Thymus (tissue), 11 donors: Measurements from ENCODE around the gene TMPRSS4. TPM values are rescaled to one million over a fixed set of nuclear protein-coding genes. Genes with fewer than 3 reads are reported as not detected.

Source experiments
- DNase-seq, 9 donors: peaks; one replicate each; pipeline ENCODE4 v3.0.0-alpha.2; 2013; ENCODE audit warnings: low spot score in 9 of 9, low read depth in 6 of 9, missing footprints in 1 of 9
- H3K27ac ChIP-seq, 2 donors: one replicate each; pipeline ENCODE4 v1.5.1; 2013; ENCODE audit warnings: control low read depth in 1 of 2, low read depth in 1 of 2, low read length in 1 of 2, mild to moderate bottlenecking in 1 of 2, moderate library complexity in 1 of 2
- H3K27me3 ChIP-seq, 2 donors: one replicate each; pipeline ENCODE4 v1.5.1; 2013; ENCODE audit warnings: low read length in 1 of 2; ENCODE audit not compliant: control insufficient read depth in 2 of 2, insufficient read depth in 1 of 2
- H3K36me3 ChIP-seq, 2 donors: one replicate each; pipeline ENCODE4 v1.5.1; 2013; ENCODE audit warnings: low read length in 1 of 2, mild to moderate bottlenecking in 1 of 2, moderate library complexity in 1 of 2; ENCODE audit not compliant: control insufficient read depth in 2 of 2, insufficient read depth in 2 of 2
- H3K4me1 ChIP-seq, 2 donors: one replicate each; pipeline ENCODE4 v1.5.1; 2013; ENCODE audit warnings: low read length in 2 of 2; ENCODE audit not compliant: control insufficient read depth in 2 of 2, insufficient read depth in 2 of 2
- H3K4me3 ChIP-seq, 2 donors: one replicate each; pipeline ENCODE4 v1.5.1; 2013; ENCODE audit warnings: low read length in 2 of 2, control low read depth in 1 of 2, mild to moderate bottlenecking in 1 of 2
- H3K9me3 ChIP-seq, 2 donors: one replicate each; pipeline ENCODE4 v1.5.1; 2013; ENCODE audit warnings: low read length in 1 of 2, mild to moderate bottlenecking in 1 of 2; ENCODE audit not compliant: control insufficient read depth in 2 of 2, insufficient read depth in 1 of 2
- WGBS: extraction: QIAGEN DNeasy Blood & Tissue Kit; methylation state at CpG from one replicate; pipeline ENCODE4 v1.1.7; 2013; 5-methylcytosine and 5-hydroxymethylcytosine counted together
- polyA plus RNA-seq: library from polyadenylated mRNA; stranded (reverse); fragments of 200-250 nt; gene quantifications from one replicate; pipeline ENCODE4 v1.2.3, GENCODE V29; 2013
- total RNA-seq: library from RNA; stranded (reverse); fragments of 120-200 nt; gene quantifications from one replicate; pipeline ENCODE4 v1.2.4, GENCODE V29; 2013
- donor health status: healthy.

Gene TMPRSS4
- total and polyA plus RNA-seq, 2 donors: 2.5 to 7.4 TPM

DNA sequence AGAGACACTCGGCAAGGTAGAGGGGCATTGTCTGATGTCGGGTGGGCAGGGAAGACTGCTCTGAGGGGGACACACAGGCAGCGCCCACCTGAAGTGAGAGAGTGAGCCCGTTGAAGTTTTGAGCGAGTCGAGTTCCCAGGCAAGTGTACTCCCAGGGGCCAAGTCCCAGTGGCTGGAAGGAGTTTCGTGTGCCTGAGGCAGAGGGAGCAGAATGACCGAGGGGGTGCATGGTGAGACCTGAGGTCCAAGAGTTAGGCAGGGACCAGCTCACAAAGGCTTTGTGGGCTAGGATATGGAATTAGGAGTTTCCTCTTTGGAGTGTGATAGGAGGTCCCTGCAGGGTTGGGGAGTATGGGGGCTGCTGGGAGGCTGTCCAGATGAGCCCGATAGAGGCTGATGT is 93.4 kb downstream of the TMPRSS4 start:
- H3K4me3 ChIP-seq: no peak overlapping the region
- H3K4me1 ChIP-seq: peaks cover 5 to 8% of the 10 kb centered on the region in 2 donors
- DNase-seq: no peak
- peaks cover 0 to 38% of the 10 kb centered on the region in 2 donors for H3K27me3 ChIP-seq
- 93% methylated on average over 9 of the region's 9 CpGs for WGBS
- no peaks in the 10 kb centered on the region for H3K9me3 ChIP-seq
- no peak overlapping the region for H3K27ac ChIP-seq
- no peaks in the 10 kb centered on the region for H3K36me3 ChIP-seq

DNA sequence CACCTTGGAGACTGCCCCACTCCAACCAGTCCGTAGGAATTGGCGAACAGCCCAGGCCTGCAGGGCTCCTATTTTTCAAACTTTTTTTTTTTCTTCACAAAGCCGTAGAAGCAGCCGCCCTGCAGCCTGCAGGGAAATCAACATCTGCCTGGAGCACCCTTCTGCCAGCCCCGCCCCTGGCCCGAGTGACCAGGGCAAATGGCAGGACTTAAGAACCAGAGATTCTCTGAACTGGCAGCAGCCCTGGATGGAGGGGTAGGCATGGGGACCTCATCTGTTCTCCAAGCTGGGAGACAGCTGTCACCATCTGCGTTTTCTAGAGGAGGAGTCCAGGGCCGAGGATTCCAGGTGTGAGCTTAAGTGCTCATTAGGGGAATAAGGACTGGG is 94.0 kb downstream of the TMPRSS4 start:
- Histone ChIP-seq H3K36me3 (no peaks in the 10 kb centered on the region), H3K9me3 (no peaks in the 10 kb centered on the region), H3K27me3 (peaks cover 0 to 38% of the 10 kb centered on the region in 2 donors), H3K27ac (no peak overlapping the region), H3K4me3 (no peak overlapping the region), H3K4me1 (peaks cover 5 to 13% of the 10 kb centered on the region in 2 donors)
- WGBS: 94% methylated on average over 8 of the region's 8 CpGs
- DNase-seq: no peak

Other genes with a start within 250 kb of the TMPRSS4 start
- gene FXYD6, start 200.4 kb upstream of the TMPRSS4 start, total RNA-seq: 25.7 TPM
- 24.1 TPM for gene FXYD6, start 200.4 kb upstream of the TMPRSS4 start, polyA plus RNA-seq
- gene TMPRSS13, start 147.7 kb upstream of the TMPRSS4 start, total RNA-seq: 1.5 TPM
- 3.5 TPM for gene TMPRSS13, start 147.7 kb upstream of the TMPRSS4 start, polyA plus RNA-seq
- gene IL10RA, start 90.7 kb upstream of the TMPRSS4 start, total RNA-seq: 22.7 TPM
- gene IL10RA, start 90.7 kb upstream of the TMPRSS4 start, polyA plus RNA-seq: 24.2 TPM
- gene SMIM35, start 9.9 kb downstream of the TMPRSS4 start, total RNA-seq: 0.05 TPM
- gene SMIM35, start 9.9 kb downstream of the TMPRSS4 start, polyA plus RNA-seq: 0.09 TPM
- gene SCN4B, start 75.7 kb downstream of the TMPRSS4 start, total RNA-seq: 2.1 TPM
- 1.3 TPM for gene SCN4B, start 75.7 kb downstream of the TMPRSS4 start, polyA plus RNA-seq
- 1.6 TPM for gene SCN2B, start 99.6 kb downstream of the TMPRSS4 start, total RNA-seq
- gene SCN2B, start 99.6 kb downstream of the TMPRSS4 start, polyA plus RNA-seq: 0.73 TPM
- gene JAML, start 147.9 kb downstream of the TMPRSS4 start, total RNA-seq: 58.8 TPM
- gene JAML, start 147.9 kb downstream of the TMPRSS4 start, polyA plus RNA-seq: 39.7 TPM
- gene MPZL3, start 175.3 kb downstream of the TMPRSS4 start, total RNA-seq: 3.9 TPM
- 7.0 TPM for gene MPZL3, start 175.3 kb downstream of the TMPRSS4 start, polyA plus RNA-seq
- 18.1 TPM for gene MPZL2, start 187.2 kb downstream of the TMPRSS4 start, total RNA-seq
- 47.7 TPM for gene MPZL2, start 187.2 kb downstream of the TMPRSS4 start, polyA plus RNA-seq
- gene CD3E, start 227.7 kb downstream of the TMPRSS4 start, total RNA-seq: 203 TPM
- 328 TPM for gene CD3E, start 227.7 kb downstream of the TMPRSS4 start, polyA plus RNA-seq